ENCODE measurements around the gene DPH1. TPM values are rescaled to one million over a fixed set of nuclear protein-coding genes. Genes with fewer than 3 reads are reported as not detected.

Gene DPH1
- total and polyA plus RNA-seq, 2 of the 4 experiments (the other 2 are of a cell fraction) = 24.4 to 49.9 TPM

- Histone ChIP-seq H3K4me3 (ENCODE audit: insufficient read depth, low read depth, low read length) (no peak overlapping the region), H3K4me2 (ENCODE audit: low read depth, low read length) (no peak overlapping the region), H4K20me1 (ENCODE audit: insufficient read depth, low read length) (peaks cover 5% of the 10 kb centered on the region; the same call in 1 of the 2 replicates), H4K91ac (ENCODE audit: insufficient read depth, low read depth, low read length) (peak overlapping the region; percentile 97), H3K9me3 (ENCODE audit: control insufficient read depth, insufficient read depth, low read length) (no peaks in the 10 kb centered on the region), H3K4me1 (ENCODE audit: control insufficient read depth, insufficient read depth, low read length) (peaks cover 74% of the 10 kb centered on the region), H2BK15ac (ENCODE audit: low read depth, low read length) (peak overlapping the region; percentile 86; the same call in 2 of the 3 replicates), H2BK120ac (ENCODE audit: low read depth, low read length) (peak overlapping the region; percentile 99), H2BK20ac (ENCODE audit: low read depth, low read length) (peak overlapping the region; percentile 63), H3K79me1 (ENCODE audit: low read depth in 1 of 2, low read length in 2 of 2) (peaks cover 34 to 95% of the 10 kb centered on the region in 2 experiments), H3K14ac (replicated peaks; ENCODE audit: low read depth, low read length) (peak overlapping the region; percentile 90), H3K9ac (ENCODE audit: low read depth, low read length) (0 out of 2 replicates have a peak overlapping the region, but pooled peaks have one; percentile 9), H3K27ac (ENCODE audit: insufficient read depth, low read length) (peak overlapping the region; percentile 92), H4K5ac (ENCODE audit: low read depth, low read length) (peak overlapping the region; percentile 33), H3K23ac (ENCODE audit: low read depth, low read length) (peak overlapping the region; percentile 93), H3K27me3 (ENCODE audit: control insufficient read depth, insufficient read depth, low read length) (no peaks in the 10 kb centered on the region), H3K18ac (ENCODE audit: low read depth, low read length) (0 out of 2 replicates have a peak overlapping the region, but pooled peaks have one; percentile 7), H3K9me1 (ENCODE audit: insufficient read depth, low read length) (peaks cover 47% of the 10 kb centered on the region), H2BK5ac (ENCODE audit: low read depth, low read length, poor library complexity, severe bottlenecking) (peak overlapping the region; percentile 98), H2AK5ac (ENCODE audit: low read depth, low read length) (peak overlapping the region; percentile 98), H4K8ac (ENCODE audit: low read depth in 2 of 2, low read length in 2 of 2) (peak overlapping the region; percentile 92 to 99), H3K4ac (ENCODE audit: low read depth, low read length) (peak overlapping the region; percentile 95), H3K36me3 (ENCODE audit: control insufficient read depth, insufficient read depth, low read length) (peaks cover 43% of the 10 kb centered on the region), H2AFZ (replicated peaks; ENCODE audit: low read length, poor library complexity) (peak overlapping the region; percentile 4), H3K56ac (ENCODE audit: extremely low read depth, insufficient read depth, low read length) (no peak overlapping the region), H2AK9ac (replicated peaks; ENCODE audit: low read depth, low read length, poor library complexity) (peak overlapping the region; percentile 60)
- in situ Hi-C loops (cut with MboI; ENCODE audit: low sequenced_read_pairs) (loop anchor here (5.0 to 10.0 kb wide), 2 partner anchors 110 to 182 kb away; no protein-coding TSS in a partner anchor), dilution Hi-C loops (cut with HindIII; ENCODE audit: low sequenced_read_pairs, unreplicated experiment) (no loop called here), intact Hi-C loops (cut with micrococcal nuclease) (no loop called here)
- BruUV-seq (replicated peaks) = no TSS peak
- no peak for ATAC-seq (ENCODE audit: low read depth)
- peak; percentile 68 for DNase-seq
- ChIA-PET POLR2A (ENCODE audit: unreplicated experiment) (no interaction called here), CTCF (interaction anchor here (1.0 to 2.0 kb wide), 2 partner anchors 26 to 180 kb away, joined by 3 to 5 read pairs; no protein-coding TSS in a partner anchor)
- WGBS, 2 experiments (ENCODE audit: extremely low coverage in 2 of 2, insufficient read length in 1 of 2) = 93% methylated on average over 19 of the region's 24 CpGs; no CpG with 5 or more reads in 1 of the 2 experiments
- TF ChIP-seq FOS (IDR thresholded peaks at IDR 0.05; ENCODE audit: low read depth, low read length) (no peak), CHD1 (IDR thresholded peaks at IDR 0.05; ENCODE audit: low read depth, low read length) (no peak), SMC3 (IDR thresholded peaks at IDR 0.05; ENCODE audit: low read depth, low read length) (peak; percentile 45), BHLHE40 (IDR thresholded peaks at IDR 0.05; ENCODE audit: low read depth, low read length) (no peak), MXI1 (IDR thresholded peaks at IDR 0.05; ENCODE audit: borderline replicate concordance, low read depth, low read length) (no peak), MAZ (IDR thresholded peaks at IDR 0.05; ENCODE audit: borderline replicate concordance, low read depth, low read length) (peak; percentile 72), CEBPB (IDR thresholded peaks at IDR 0.05; ENCODE audit: low read depth, low read length) (no peak), NFE2L2 (IDR thresholded peaks at IDR 0.05; ENCODE audit: low read depth, low read length) (no peak), MAFK (IDR thresholded peaks at IDR 0.05; ENCODE audit: low read depth, low read length) (no peak), RFX5 (IDR thresholded peaks at IDR 0.05; ENCODE audit: low read depth, low read length) (no peak), USF2 (IDR thresholded peaks at IDR 0.05; ENCODE audit: low read depth, low read length) (no peak), RCOR1 (IDR thresholded peaks at IDR 0.05; ENCODE audit: insufficient replicate concordance, low read length) (no peak), RAD21 (IDR thresholded peaks at IDR 0.05; ENCODE audit: low read length) (peak; percentile 53), CTCF (conservative IDR thresholded peaks at IDR 0.05; ENCODE audit: low read depth, low read length) (peak; percentile 60), POLR2A (IDR thresholded peaks at IDR 0.05; ENCODE audit: low read depth, low read length) (no peak)
These were observed 35.2 kb downstream of the DPH1 start for GRCh38 chr17:2064980-2065785.
